ENCODE results near the gene KAZN. TPM values are rescaled to one million over a fixed set of nuclear protein-coding genes. Genes with fewer than 3 reads are reported as not detected.
A peak's percentile ranks its signal among the peaks of the same experiment; 100 is the strongest.

Gene KAZN
- total RNA-seq, 1 experiment from 2014 or later = 3.4 TPM

- DNase-seq = no peak
- no peaks in the 10 kb centered on the region for H3K9me3 ChIP-seq
- no peaks in the 10 kb centered on the region for H3K36me3 ChIP-seq
- H3K4me3 ChIP-seq = no peak overlapping the region
- H3K27me3 ChIP-seq = no peaks in the 10 kb centered on the region
Measured at GRCh38 chr1:15075817-15076216, 477.3 kb downstream of the KAZN start.

- no peak for DNase-seq
- Histone ChIP-seq H3K9me3 (no peaks in the 10 kb centered on the region), H3K4me3 (no peak overlapping the region), H3K27me3 (no peaks in the 10 kb centered on the region), H3K36me3 (no peaks in the 10 kb centered on the region)
Measured at GRCh38 chr1:15076807-15077206, 478.3 kb downstream of the KAZN start.

GRCh38 chr1:15077384-15077783 is 478.9 kb downstream of the KAZN start:
- H3K4me3 ChIP-seq = no peak overlapping the region
- DNase-seq = no peak
- no peaks in the 10 kb centered on the region for H3K9me3 ChIP-seq
- no peaks in the 10 kb centered on the region for H3K36me3 ChIP-seq
- no peaks in the 10 kb centered on the region for H3K27me3 ChIP-seq

DNA sequence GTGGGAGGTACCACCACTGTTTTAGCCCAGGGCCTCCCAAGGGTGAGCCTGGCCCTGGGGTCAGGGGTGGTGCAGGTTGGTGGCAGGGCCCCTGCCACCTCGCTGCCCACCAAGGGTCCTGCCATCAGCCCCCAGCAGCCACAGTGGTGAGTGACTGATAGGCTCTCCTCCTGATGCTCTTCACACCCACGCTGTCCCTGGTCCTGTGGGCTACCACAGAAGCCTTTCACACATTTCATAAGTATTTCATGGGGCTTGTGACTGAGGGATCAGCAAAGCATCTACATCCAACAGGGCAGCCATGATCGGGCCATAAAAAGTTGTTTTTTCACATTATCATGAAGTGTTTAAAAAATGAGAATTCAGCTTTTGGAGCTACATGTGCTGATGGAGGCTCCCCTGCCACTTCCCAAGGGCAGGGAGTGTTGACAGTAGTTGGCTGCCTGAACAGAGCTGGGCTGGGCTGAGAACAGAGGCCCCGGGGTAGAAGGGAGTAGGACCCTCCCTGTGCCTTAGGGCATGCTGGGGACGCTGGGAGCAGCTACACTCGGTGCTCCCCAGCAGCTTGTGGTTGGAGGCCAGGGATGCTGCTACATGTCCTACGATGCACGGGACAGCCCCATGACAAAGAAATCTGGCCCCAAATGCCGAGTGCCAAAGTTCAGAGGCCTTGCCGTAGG is 482.0 kb downstream of the KAZN start:
- DNase-seq = no peak

GRCh38 chr1:15081102-15081501 is 482.6 kb downstream of the KAZN start:
- H3K27me3 ChIP-seq = no peaks in the 10 kb centered on the region
- no peaks in the 10 kb centered on the region for H3K36me3 ChIP-seq
- H3K9me3 ChIP-seq = no peaks in the 10 kb centered on the region
- no peak overlapping the region for H3K4me3 ChIP-seq
- DNase-seq = no peak

More for the DNA sequence above, 482.0 kb downstream of the KAZN start:
- no peaks in the 10 kb centered on the region for H3K36me3 ChIP-seq
- no peaks in the 10 kb centered on the region for H3K27me3 ChIP-seq
- no peaks in the 10 kb centered on the region for H3K9me3 ChIP-seq
- H3K4me3 ChIP-seq = no peak overlapping the region

GRCh38 chr1:15083578-15083977 is 485.1 kb downstream of the KAZN start:
- no peaks in the 10 kb centered on the region for H3K9me3 ChIP-seq
- H3K4me3 ChIP-seq = no peak overlapping the region
- peak; percentile 86 for DNase-seq
- H3K27me3 ChIP-seq = no peaks in the 10 kb centered on the region
- no peaks in the 10 kb centered on the region for H3K36me3 ChIP-seq

GRCh38 chr1:15088281-15088971 is 489.9 kb downstream of the KAZN start:
- no peaks in the 10 kb centered on the region for H3K27me3 ChIP-seq
- H3K4me3 ChIP-seq = no peak overlapping the region
- DNase-seq = no peak
- no peaks in the 10 kb centered on the region for H3K36me3 ChIP-seq
- H3K9me3 ChIP-seq = no peaks in the 10 kb centered on the region

- Histone ChIP-seq H3K36me3 (no peaks in the 10 kb centered on the region), H3K4me3 (no peak overlapping the region), H3K27me3 (no peaks in the 10 kb centered on the region), H3K9me3 (no peaks in the 10 kb centered on the region)
- no peak for DNase-seq
Measured at GRCh38 chr1:15089258-15089992, 490.9 kb downstream of the KAZN start.

GRCh38 chr1:15090373-15090772 is 491.9 kb downstream of the KAZN start:
- no peak overlapping the region for H3K4me3 ChIP-seq
- no peaks in the 10 kb centered on the region for H3K9me3 ChIP-seq
- no peaks in the 10 kb centered on the region for H3K27me3 ChIP-seq
- no peak for DNase-seq
- H3K36me3 ChIP-seq = no peaks in the 10 kb centered on the region

DNA sequence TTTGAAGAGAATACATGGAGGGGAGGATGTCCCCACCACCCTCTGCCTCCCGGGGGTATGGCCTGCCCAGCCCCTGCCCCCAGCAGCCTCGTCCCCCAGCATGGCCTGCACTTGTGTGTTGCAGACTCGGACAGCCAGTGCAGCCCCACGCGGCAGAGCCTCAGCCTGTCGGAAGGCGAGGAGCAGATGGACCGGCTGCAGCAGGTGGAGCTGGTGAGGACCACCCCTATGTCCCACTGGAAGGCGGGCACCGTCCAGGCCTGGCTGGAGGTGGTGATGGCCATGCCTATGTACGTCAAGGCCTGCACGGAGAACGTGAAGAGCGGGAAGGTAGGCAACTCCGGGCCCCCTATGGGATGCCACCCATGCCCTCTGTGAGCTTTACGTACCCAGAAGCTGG is 495.6 kb downstream of the KAZN start:
- no peak for DNase-seq

GRCh38 chr1:15094719-15095495 is 496.4 kb downstream of the KAZN start:
- no peak for DNase-seq
- no peak overlapping the region for H3K4me3 ChIP-seq
- no peaks in the 10 kb centered on the region for H3K36me3 ChIP-seq
- H3K27me3 ChIP-seq = no peaks in the 10 kb centered on the region
- no peaks in the 10 kb centered on the region for H3K9me3 ChIP-seq

More for the DNA sequence above, 495.6 kb downstream of the KAZN start:
- no peaks in the 10 kb centered on the region for H3K36me3 ChIP-seq
- H3K4me3 ChIP-seq = no peak overlapping the region
- H3K27me3 ChIP-seq = no peaks in the 10 kb centered on the region
- no peaks in the 10 kb centered on the region for H3K9me3 ChIP-seq

DNA sequence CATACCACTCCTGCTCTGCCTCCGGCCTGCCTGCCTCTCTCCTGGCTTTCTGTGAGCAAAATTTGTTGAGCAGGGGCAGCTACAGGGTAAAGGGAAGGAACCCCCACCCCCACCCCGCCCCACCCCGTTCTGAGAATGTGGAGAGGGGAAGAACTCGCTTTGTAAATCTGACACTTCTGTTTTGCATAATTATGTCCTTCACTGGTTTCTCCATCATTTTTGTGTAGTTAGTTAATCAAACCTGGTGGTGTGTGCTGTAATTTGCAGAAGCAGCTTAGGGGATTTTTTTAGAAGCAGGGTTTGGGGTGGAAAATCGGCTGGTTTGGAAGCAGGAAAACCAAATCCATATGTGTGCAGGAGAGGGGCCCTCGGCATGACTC is 497.0 kb downstream of the KAZN start:
- Histone ChIP-seq H3K27me3 (no peaks in the 10 kb centered on the region), H3K4me3 (no peak overlapping the region), H3K36me3 (no peaks in the 10 kb centered on the region), H3K9me3 (no peaks in the 10 kb centered on the region)
- DNase-seq = no peak

DNA sequence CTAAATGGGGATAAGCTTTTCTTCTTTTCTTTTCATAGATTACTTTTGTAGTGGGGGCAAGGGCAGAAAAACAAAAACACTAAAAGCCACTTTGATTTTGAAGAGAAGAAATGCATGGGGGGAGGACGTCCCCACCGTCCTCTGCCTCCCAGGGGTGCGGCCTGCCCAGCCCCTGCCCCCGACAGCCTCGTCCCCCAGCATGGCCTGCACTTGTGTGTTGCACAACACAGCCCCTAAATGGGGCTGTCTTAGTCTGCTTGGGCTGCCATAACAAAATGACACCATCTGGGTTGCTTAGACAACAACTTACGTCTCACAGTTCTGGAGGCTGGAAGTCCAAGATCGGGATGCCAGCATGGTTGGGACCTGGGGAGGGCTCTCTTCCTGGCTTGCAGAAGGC is 497.8 kb downstream of the KAZN start:
- no peaks in the 10 kb centered on the region for H3K36me3 ChIP-seq
- no peak for DNase-seq
- H3K4me3 ChIP-seq = no peak overlapping the region
- no peaks in the 10 kb centered on the region for H3K9me3 ChIP-seq
- H3K27me3 ChIP-seq = no peaks in the 10 kb centered on the region

DNA sequence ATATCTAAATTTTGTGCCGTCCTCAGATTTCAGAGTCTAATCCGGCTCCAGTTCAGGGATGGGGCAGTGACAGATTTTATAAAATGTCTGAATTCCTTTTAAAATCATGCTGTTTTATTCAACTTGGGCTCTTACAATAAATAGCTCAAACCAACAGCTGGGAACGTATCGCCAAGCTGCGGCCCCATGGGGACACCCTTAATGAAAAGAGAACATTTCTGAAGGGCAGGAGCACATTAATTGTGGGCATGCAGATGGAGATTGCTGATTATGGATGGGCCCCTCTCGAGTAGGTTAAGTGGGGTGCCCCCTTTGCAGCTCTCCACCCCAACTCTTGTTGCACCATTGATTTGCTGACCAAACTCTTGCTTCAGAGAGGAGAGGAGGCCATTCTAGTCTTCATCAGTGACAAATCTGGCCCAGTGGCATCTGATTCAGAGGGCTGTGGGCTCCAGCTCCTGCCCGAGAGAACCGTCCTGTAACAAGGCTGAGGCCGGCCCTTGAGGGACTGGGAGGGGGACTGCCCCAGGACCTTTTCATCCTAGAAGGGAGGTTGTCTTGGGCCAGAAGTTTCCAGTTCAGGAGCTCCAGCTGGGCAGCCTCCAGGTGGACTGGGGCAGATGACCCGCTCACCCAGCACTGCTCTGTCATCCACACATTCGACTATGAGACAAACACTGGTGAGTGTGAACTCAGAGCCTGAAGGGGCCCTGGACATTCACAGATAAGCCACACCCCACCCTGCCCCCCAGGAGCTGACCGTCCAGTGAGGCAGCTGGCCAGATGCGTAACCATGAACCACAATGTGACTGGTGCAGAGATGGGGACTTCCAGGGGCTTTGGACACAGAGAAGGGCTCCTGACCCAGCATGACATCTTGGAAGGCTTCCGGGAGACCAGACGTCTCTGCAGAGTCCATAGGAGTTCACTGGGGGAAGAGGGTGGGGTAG is 500.0 kb downstream of the KAZN start:
- H3K4me3 ChIP-seq = no peak overlapping the region
- no peaks in the 10 kb centered on the region for H3K36me3 ChIP-seq
- H3K9me3 ChIP-seq = no peaks in the 10 kb centered on the region
- no peak for DNase-seq
- H3K27me3 ChIP-seq = no peaks in the 10 kb centered on the region

DNA sequence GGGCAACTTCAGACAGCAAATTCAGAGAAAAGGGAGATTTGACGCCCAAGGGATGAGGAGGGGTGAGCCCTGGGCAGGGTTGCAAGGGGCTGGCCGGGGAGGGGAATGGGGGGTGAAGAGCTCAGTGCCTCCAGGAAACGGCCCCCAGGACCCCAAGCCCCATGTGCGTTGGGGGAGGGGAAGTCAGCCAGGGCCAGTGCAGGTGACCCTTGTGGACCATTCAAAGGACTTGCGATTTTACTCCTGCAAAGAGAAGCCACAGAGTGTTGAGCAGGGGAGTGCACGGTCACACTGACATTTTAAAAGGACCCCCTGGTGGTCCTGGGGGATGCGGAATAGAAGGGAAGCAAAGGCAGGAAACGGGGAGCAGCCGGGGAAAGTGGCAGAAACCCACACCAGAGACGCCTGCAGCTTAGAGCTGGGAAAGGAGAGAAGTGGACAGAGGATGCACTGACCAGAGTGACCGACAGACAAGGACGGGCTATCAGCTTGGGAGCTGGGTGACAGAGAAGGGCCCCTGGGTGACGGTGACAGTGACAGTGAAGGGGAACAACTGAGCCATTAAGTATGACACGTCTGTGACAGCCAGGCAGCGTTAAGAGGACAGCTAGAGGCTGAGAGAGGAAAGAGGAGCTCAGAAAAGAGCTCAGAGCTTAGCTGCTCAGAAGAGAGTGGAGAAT is 501.1 kb downstream of the KAZN start:
- no peaks in the 10 kb centered on the region for H3K27me3 ChIP-seq
- H3K4me3 ChIP-seq = no peak overlapping the region

More for the DNA sequence above, 501.1 kb downstream of the KAZN start:
- no peak for DNase-seq
- Histone ChIP-seq H3K9me3 (no peaks in the 10 kb centered on the region; the same call in 1 of the 2 replicates), H3K36me3 (no peaks in the 10 kb centered on the region)
